Aorta (tissue), 5 donors: Measurements from ENCODE around the gene SV2B. TPM values are rescaled to one million over a fixed set of nuclear protein-coding genes. Genes with fewer than 3 reads are reported as not detected.

Experiments used
- ATAC-seq: fragments of 200-7000 bp; cut with Tn5 transposase; one replicate; pipeline ENCODE4 v1.9.1; 2022; ENCODE audit warnings: moderate library complexity; ENCODE audit not compliant: low FRiP score
- DNase-seq, 2 donors: peaks; one replicate each; pipeline ENCODE4 v3.0.0-alpha.2; 2020
- H3K27ac ChIP-seq, 2 donors: one replicate each; pipeline ENCODE4 v1.5.1; 2013; ENCODE audit warnings: low read length in 2 of 2, mild to moderate bottlenecking in 2 of 2, moderate library complexity in 2 of 2, control low read depth in 1 of 2, inconsistent platforms in 1 of 2, low read depth in 1 of 2
- H3K27me3 ChIP-seq, 2 donors: one replicate each; pipeline ENCODE4 v1.6.1; 2013; ENCODE audit warnings: control low read depth in 1 of 2, low read length in 1 of 2, mild to moderate bottlenecking in 1 of 2, moderate library complexity in 1 of 2; ENCODE audit not compliant: insufficient read depth in 2 of 2, control insufficient read depth in 1 of 2
- H3K36me3 ChIP-seq, 2 donors: one replicate each; pipeline ENCODE4 v1.6.1; 2013; ENCODE audit warnings: control low read depth in 1 of 2, low read length in 1 of 2, mild to moderate bottlenecking in 1 of 2; ENCODE audit not compliant: insufficient read depth in 2 of 2, control insufficient read depth in 1 of 2
- H3K4me1 ChIP-seq, 2 donors: one replicate each; pipeline ENCODE4 v1.6.1; 2013; ENCODE audit warnings: low read length in 2 of 2, control low read depth in 1 of 2, mild to moderate bottlenecking in 1 of 2, moderate library complexity in 1 of 2; ENCODE audit not compliant: insufficient read depth in 2 of 2, control insufficient read depth in 1 of 2
- H3K4me3 ChIP-seq, 2 donors: one replicate each; pipeline ENCODE4 v1.5.1; 2013; ENCODE audit warnings: low read length in 2 of 2, control low read depth in 1 of 2, mild to moderate bottlenecking in 1 of 2
- H3K9me3 ChIP-seq: one replicate; pipeline ENCODE4 v1.6.1; 2013; ENCODE audit warnings: mild to moderate bottlenecking, low read length; ENCODE audit not compliant: control insufficient read depth
- WGBS, 2 donors: extraction: QIAGEN DNeasy Blood & Tissue Kit; methylation state at CpG; one replicate each; pipeline ENCODE4 v1.1.7; 2013; 5-methylcytosine and 5-hydroxymethylcytosine counted together
- intact Hi-C, 2 donors: fragments of 100-400 bp; cut with DNase I; formaldehyde crosslinking; loops; one replicate each; pipeline versions ENCODE4 v1.14.2 to v1.15.0; 2022
- polyA plus RNA-seq, 2 donors: library from polyadenylated mRNA; stranded (reverse); fragments of 200-250 nt; gene quantifications; one replicate each; pipeline ENCODE4 v1.2.3, GENCODE V29; 2013
- total RNA-seq, 2 donors: library from RNA; stranded (reverse); fragmentation: NEBNext Ultra II Directional; extraction: Animal tissue kit (Norgen Biotek cat#: 25700); gene quantifications; one replicate each; pipeline ENCODE4 v1.2.1, GENCODE V29; 2021
- donor health status: healthy with polysubstance abuse.
- donor health status: Bipolar disorder and iron deficiency.
- donor health status: DM: no; HTN: no; CAD: no.
- donor health status: DM: no; HTN: no; CAD: no.
- donor health status: DM: yes; HTN: yes; CAD: no.

Gene SV2B
- total and polyA plus RNA-seq, 4 donors, result 2.5 to 6.4 TPM; not detected in 2

GRCh38 chr15:91231703-91232102, 131.6 kb downstream of the SV2B start:
- Histone ChIP-seq H3K27me3 (no peaks in the 10 kb centered on the region), H3K27ac (no peak overlapping the region), H3K4me1 (no peaks in the 10 kb centered on the region), H3K9me3 (no peaks in the 10 kb centered on the region), H3K4me3 (no peak overlapping the region), H3K36me3 (no peaks in the 10 kb centered on the region)
- intact Hi-C loops, result no loop called here
- ATAC-seq (no peak), DNase-seq (no peak)
- 35 to 46% methylated on average over 6 of the region's 6 CpGs for WGBS, 2 donors

DNA sequence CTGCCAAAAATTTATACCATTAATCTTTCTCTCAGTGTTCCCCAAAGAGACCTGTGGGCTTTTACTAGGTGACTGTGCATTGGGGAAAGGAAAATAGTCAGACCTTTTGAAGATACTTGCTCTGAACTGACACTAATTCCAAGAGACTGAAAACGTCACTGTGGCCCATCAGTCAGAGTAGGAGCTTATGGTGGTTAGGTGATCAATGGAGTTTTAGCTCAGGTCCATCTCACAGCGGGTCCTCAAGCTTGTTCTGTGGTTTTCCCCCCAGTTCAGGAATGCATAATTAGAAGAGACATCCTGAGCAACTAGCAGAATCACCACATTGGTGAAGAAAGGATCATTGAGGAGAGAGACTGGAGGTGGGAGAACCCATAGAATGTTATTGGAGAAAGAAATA, 134.7 kb downstream of the SV2B start:
- Histone ChIP-seq H3K9me3 (no peaks in the 10 kb centered on the region), H3K27ac (no peak overlapping the region), H3K4me3 (no peak overlapping the region), H3K36me3 (no peaks in the 10 kb centered on the region), H3K27me3 (peaks cover 0 to 1% of the 10 kb centered on the region in 2 donors), H3K4me1 (no peaks in the 10 kb centered on the region)
- intact Hi-C loops, result no loop called here
- WGBS, 2 donors, result 65 to 79% methylated on average over 2 of the region's 2 CpGs
- DNase-seq (no peak), ATAC-seq (no peak)

DNA sequence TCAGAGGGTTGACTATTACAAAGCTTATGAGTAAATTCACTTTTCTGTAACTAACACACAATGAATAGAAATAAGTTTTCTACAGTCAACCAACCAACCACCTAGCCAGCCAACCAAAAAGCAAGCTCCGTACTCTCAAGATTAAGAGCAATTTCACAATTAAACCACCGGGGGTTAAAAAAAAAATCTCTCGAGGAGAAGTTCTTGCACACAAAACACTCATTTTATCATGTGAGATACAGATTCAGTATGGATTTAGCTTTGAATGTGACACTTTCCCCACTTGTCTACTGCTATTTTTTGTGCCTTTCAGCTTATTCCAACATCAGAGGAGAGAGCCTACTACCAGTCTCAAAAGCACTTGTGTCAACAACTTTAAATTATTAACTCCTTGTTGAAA, 135.3 kb downstream of the SV2B start:
- Histone ChIP-seq H3K27ac (no peak overlapping the region), H3K36me3 (no peaks in the 10 kb centered on the region), H3K4me3 (no peak overlapping the region), H3K4me1 (no peaks in the 10 kb centered on the region), H3K9me3 (no peaks in the 10 kb centered on the region), H3K27me3 (peaks cover 0 to 1% of the 10 kb centered on the region in 2 donors)
- 68 to 72% methylated on average over 3 of the region's 3 CpGs for WGBS, 2 donors
- ATAC-seq (no peak), DNase-seq (no peak)
- intact Hi-C loops, result no loop called here

- Histone ChIP-seq H3K9me3 (no peaks in the 10 kb centered on the region), H3K4me1 (no peaks in the 10 kb centered on the region), H3K27ac (no peak overlapping the region), H3K36me3 (no peaks in the 10 kb centered on the region), H3K4me3 (no peak overlapping the region), H3K27me3 (peaks cover 0 to 4% of the 10 kb centered on the region in 2 donors)
- 79 to 86% methylated on average over 5 of the region's 5 CpGs for WGBS, 2 donors
- no peak for DNase-seq
- ATAC-seq, result no peak
- intact Hi-C loops, result no loop called here
Observed at GRCh38 chr15:91237445-91237844, 137.4 kb downstream of the SV2B start.

DNA sequence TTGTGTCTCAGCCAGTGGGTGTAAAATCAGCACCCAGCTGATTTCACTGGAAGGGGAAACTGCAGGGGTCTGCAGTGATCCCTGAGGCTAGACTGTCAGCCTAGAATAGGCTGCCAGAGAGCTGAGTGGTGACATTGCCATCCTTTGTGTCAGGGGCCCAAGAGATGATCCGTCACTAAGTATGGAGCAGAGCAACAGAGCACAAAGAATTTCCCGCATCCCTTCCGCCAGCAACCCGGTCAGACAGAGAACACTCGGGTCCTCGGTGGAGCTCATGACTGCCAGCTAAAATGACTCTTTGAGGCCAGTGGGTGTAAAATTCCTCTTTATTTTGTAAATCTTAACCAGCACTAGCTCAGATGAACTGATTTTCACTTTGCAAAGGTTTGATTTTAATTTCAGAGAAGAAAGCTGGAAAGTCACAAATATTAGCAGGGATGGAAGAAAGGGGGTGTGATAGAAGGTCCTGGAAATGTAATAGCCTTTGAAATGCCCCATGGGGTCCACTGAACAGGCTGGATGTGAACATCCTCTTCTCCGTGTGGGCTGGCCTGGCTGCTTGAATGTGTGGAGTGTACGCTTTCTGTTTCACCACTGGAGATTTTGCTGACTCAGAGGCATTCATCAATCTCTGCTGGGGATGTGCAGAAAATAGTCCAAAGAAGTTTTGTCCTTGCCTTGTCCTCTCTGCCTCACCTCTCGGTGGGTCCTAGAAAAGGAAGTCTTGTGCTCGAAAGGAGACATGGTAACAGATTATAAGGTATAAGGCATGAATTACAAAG, 138.8 kb downstream of the SV2B start:
- no peaks in the 10 kb centered on the region for H3K36me3 ChIP-seq
- 37 to 44% methylated on average over 10 of the region's 10 CpGs for whole genome bisulfite sequencing, 2 donors
- DNase-seq, result no peak
- ATAC-seq, result no peak
- H3K27me3 ChIP-seq, result peaks cover 0 to 4% of the 10 kb centered on the region in 2 donors
- no peaks in the 10 kb centered on the region for H3K9me3 ChIP-seq
- intact Hi-C loops, result no loop called here
- no peaks in the 10 kb centered on the region for H3K4me1 ChIP-seq
- H3K27ac ChIP-seq, result no peak overlapping the region
- H3K4me3 ChIP-seq, result no peak overlapping the region

DNA sequence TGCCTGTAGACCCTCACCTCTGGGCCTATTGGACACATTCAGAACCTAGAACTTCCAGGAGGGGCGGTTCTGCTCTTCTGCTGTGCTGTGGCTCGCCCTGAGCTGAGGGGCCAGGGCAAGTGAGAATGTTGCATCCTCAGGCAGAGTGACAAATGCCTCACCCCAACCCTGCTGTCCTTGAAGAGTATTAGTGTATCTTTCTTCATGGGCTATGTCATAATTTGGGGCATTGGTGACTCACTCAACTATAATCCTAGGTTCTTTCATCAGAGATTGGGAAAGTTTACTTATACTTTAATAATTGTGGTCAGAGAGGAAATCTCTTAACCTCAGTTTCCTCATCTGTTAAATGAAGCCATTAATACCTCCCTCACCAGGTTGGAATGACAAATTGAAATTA, 143.8 kb downstream of the SV2B start:
- no peaks in the 10 kb centered on the region for H3K9me3 ChIP-seq
- H3K27ac ChIP-seq, result no peak overlapping the region
- H3K36me3 ChIP-seq, result no peaks in the 10 kb centered on the region
- H3K27me3 ChIP-seq, result peaks cover 0 to 3% of the 10 kb centered on the region in 2 donors
- intact Hi-C loops, result no loop called here
- H3K4me1 ChIP-seq, result no peaks in the 10 kb centered on the region
- ATAC-seq (no peak), DNase-seq (no peak)
- H3K4me3 ChIP-seq, result no peak overlapping the region
- 54 to 68% methylated on average over 2 of the region's 2 CpGs for WGBS, 2 donors

GRCh38 chr15:91244919-91245318, 144.9 kb downstream of the SV2B start:
- intact Hi-C loops, result no loop called here
- no peaks in the 10 kb centered on the region for H3K9me3 ChIP-seq
- ATAC-seq (no peak), DNase-seq (no peak)
- peaks cover 0 to 3% of the 10 kb centered on the region in 2 donors for H3K27me3 ChIP-seq
- H3K4me3 ChIP-seq, result no peak overlapping the region
- WGBS, 2 donors, result 91 to 93% methylated on average over 4 of the region's 4 CpGs
- no peaks in the 10 kb centered on the region for H3K4me1 ChIP-seq
- H3K36me3 ChIP-seq, result no peaks in the 10 kb centered on the region
- no peak overlapping the region for H3K27ac ChIP-seq

- ATAC-seq (no peak), DNase-seq (no peak)
- Histone ChIP-seq H3K27ac (no peak overlapping the region), H3K36me3 (no peaks in the 10 kb centered on the region), H3K4me1 (no peaks in the 10 kb centered on the region), H3K9me3 (no peaks in the 10 kb centered on the region), H3K27me3 (no peaks in the 10 kb centered on the region), H3K4me3 (no peak overlapping the region)
- intact Hi-C loops, result no loop called here
- WGBS, 2 donors, result 35 to 36% methylated on average over 2 of the region's 2 CpGs
Observed at GRCh38 chr15:91246998-91247397, 146.9 kb downstream of the SV2B start.

DNA sequence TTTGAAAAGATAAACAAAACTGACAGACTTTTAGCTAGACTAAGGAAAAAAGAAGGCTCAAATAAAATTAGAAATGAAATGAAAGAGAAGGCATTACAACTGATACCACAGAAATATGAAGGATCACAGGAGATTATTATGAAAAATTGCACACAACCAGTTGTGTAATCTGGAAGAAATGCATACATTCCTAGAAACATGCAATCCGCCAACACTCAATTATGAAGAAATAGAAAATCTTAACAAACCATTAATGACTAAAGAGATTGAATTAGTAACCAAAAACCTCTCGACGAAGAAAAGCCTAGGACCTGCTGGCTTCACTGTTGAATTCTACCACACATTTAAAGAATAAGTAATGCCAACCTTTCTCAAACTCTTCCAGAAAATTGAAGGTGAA, 149.5 kb downstream of the SV2B start:
- WGBS, 2 donors, result 84% methylated on average over 3 of the region's 3 CpGs
- ATAC-seq (no peak), DNase-seq (no peak)
- H3K9me3 ChIP-seq, result no peaks in the 10 kb centered on the region
- no peaks in the 10 kb centered on the region for H3K27me3 ChIP-seq
- H3K4me1 ChIP-seq, result no peaks in the 10 kb centered on the region
- H3K36me3 ChIP-seq, result no peaks in the 10 kb centered on the region
- intact Hi-C loops, result no loop called here
- H3K4me3 ChIP-seq, result no peak overlapping the region
- no peak overlapping the region for H3K27ac ChIP-seq
